HepG2 (cell line): Measurements from ENCODE around the gene SCUBE1. TPM values are rescaled to one million over a fixed set of nuclear protein-coding genes. Genes with fewer than 3 reads are reported as not detected.

Experiments
- AGO2 ChIP-seq: fragments of 200-400 bp; formaldehyde crosslinking; optimal IDR thresholded peaks from 2 replicates; pipeline ENCODE3; 2017; ENCODE audit warnings: mild to moderate bottlenecking, low read depth, low read length, moderate library complexity
- AKAP8 ChIP-seq: sonication (generic); formaldehyde crosslinking; IDR thresholded peaks from 2 replicates; pipeline ENCODE4 v1.5.1; 2020; ENCODE audit warnings: mild to moderate bottlenecking, missing genetic modification reagents
- CEBPG ChIP-seq: IDR thresholded peaks from 2 replicates; pipeline ENCODE4 v1.6.1; 2016
- IRF2 ChIP-seq: IDR thresholded peaks from 2 replicates; pipeline ENCODE4 v1.6.1; 2018; ENCODE audit warnings: missing genetic modification reagents, missing compliant biosample characterization
- NBN ChIP-seq: fragments of 450-650 bp; conservative IDR thresholded peaks from 2 replicates; pipeline ENCODE4 v1.6.1; 2017
- NR1H2 ChIP-seq: sonication (generic); formaldehyde crosslinking; IDR thresholded peaks from 2 replicates; pipeline ENCODE4 v1.8.1; 2022; ENCODE audit warnings: low read depth, missing genetic modification reagents, borderline replicate concordance
- REPIN1 ChIP-seq: sonication (generic); formaldehyde crosslinking; IDR thresholded peaks from 2 replicates; pipeline ENCODE4 v1.8.0; 2022; ENCODE audit warnings: missing genetic modification reagents, low read depth, mild to moderate bottlenecking, borderline replicate concordance
- SIN3B ChIP-seq: fragments of 150-350 bp; IDR thresholded peaks from 2 replicates; pipeline ENCODE4 v1.6.1; 2014; ENCODE audit warnings: low read length
- SOX6 ChIP-seq, 2 experiments: fragments of 450-650 bp in 1 of 2; sonication (generic) in 1 of 2; formaldehyde crosslinking in 1 of 2; IDR thresholded peaks; 2 replicates each; pipeline versions ENCODE4 v1.4.0 to v1.6.1; 2017 to 2020; ENCODE audit warnings: antibody characterized with exemption in 1 of 2, mild to moderate bottlenecking in 1 of 2, missing genetic modification reagents in 1 of 2
- SP4 ChIP-seq: sonication (generic); formaldehyde crosslinking; IDR thresholded peaks from 2 replicates; pipeline ENCODE4 v1.8.1; 2023; ENCODE audit warnings: mild to moderate bottlenecking, missing genetic modification reagents
- THAP11 ChIP-seq: IDR thresholded peaks from 2 replicates; pipeline ENCODE4 v1.6.1; 2016; ENCODE audit warnings: missing biosample characterization, missing genetic modification reagents
- ZFP36L2 ChIP-seq: sonication (generic); formaldehyde crosslinking; IDR thresholded peaks from 2 replicates; pipeline ENCODE4 v1.4.0; 2020; ENCODE audit warnings: missing genetic modification reagents
- ZNF20 ChIP-seq: sonication (generic); formaldehyde crosslinking; IDR thresholded peaks from 2 replicates; pipeline ENCODE4 v1.4.0; 2020; ENCODE audit warnings: mild to moderate bottlenecking, moderate library complexity, missing genetic modification reagents
- polyA plus RNA-seq, 8 experiments: library from polyadenylated mRNA; depleted of rRNA in 3 of 8; stranded (reverse) in 7 of 8; unstranded in 1 of 8; fragments of >200 nt; fragmentation: Illumina TruSeq in 4 of 8; extraction: Trizol in 4 of 8; gene quantifications; 2 replicates each; pipeline versions ENCODE4 v1.2.1 to v1.2.3, GENCODE V29; 2011 to 2016; ENCODE audit warnings: low read depth in 4 of 8, missing spikeins in 1 of 8, mixed read lengths in 1 of 8; ENCODE audit not compliant: insufficient read depth in 1 of 8
- total RNA-seq, 5 experiments: library from RNA; depleted of rRNA; stranded (reverse); fragments of >200 nt; fragmentation: Illumina TruSeq; extraction: Trizol; gene quantifications; 2 replicates each; pipeline ENCODE4 v1.2.3, GENCODE V29; 2016; ENCODE audit warnings: low read depth in 1 of 5
- TF ChIP-seq, protein P1 (sequence below), 2 experiments: IDR thresholded peaks; 2 replicates each; pipeline ENCODE4 v1.6.1; 2011 to 2012; ENCODE audit warnings: low read length in 2 of 2, borderline replicate concordance in 1 of 2, low read depth in 1 of 2, mild to moderate bottlenecking in 1 of 2, moderate library complexity in 1 of 2
- TF ChIP-seq, protein P2 (sequence below): sonication (generic); formaldehyde crosslinking; IDR thresholded peaks from 2 replicates; pipeline ENCODE4 v1.4.0; 2020; ENCODE audit warnings: mild to moderate bottlenecking, missing genetic modification reagents
- TF ChIP-seq, protein P3 (sequence below): sonication (generic); formaldehyde crosslinking; IDR thresholded peaks from 2 replicates; pipeline ENCODE4 v1.8.1; 2023; ENCODE audit warnings: mild to moderate bottlenecking, missing genetic modification reagents

Gene SCUBE1
- total and polyA plus RNA-seq, 2 of the 13 experiments (the other 11 are each of a cell fraction or from before 2014, with no cell fraction given), result under 0.01 to 0.05 TPM

DNA sequence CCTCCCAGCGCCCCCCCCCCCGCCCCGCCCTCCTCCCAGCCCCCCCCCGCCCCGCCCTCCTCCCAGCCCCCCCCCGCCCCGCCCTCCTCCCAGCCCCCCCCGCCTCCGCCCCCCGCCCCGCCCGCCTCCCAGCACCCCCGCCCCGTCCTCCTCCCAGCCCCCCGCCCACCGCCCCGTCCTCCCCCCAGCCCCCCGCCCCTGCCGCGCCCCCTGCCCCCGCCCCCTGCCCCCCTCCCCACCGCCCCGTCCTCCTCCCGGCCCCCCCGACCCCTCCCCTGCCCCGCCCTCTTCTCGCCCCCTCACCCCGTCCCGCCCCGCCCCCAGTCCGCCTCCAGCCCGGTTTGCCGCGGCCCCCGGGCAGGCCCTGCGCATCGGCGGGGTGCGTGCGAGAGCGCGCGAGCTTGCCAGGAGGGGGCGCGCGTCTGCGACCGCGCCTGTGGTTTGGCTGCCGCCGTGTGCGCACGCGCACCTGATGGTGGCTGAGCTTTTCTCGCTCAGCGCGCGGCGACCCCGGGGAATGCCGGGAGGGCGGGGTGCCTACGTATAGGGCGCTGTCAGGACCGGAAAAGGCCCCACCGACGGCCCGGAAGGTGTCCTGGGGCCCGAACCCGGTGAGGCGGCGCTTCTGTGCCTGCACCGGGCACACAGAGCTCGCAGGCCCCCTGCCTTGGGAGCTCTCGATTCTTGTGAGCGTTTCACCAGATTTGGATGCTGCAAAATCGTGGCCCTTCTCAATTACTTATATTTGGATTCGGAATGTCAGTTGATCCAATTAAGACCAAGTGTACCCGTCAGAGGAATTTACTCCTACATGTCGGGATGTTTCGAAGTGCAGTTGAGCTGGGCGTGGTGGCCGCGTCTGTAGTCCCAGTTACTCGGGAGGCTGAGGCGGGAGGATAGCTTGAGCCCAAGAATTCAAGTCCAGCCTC lies 155.7 kb downstream of the SCUBE1 start (continued):
- TF ChIP-seq, protein P1, sequence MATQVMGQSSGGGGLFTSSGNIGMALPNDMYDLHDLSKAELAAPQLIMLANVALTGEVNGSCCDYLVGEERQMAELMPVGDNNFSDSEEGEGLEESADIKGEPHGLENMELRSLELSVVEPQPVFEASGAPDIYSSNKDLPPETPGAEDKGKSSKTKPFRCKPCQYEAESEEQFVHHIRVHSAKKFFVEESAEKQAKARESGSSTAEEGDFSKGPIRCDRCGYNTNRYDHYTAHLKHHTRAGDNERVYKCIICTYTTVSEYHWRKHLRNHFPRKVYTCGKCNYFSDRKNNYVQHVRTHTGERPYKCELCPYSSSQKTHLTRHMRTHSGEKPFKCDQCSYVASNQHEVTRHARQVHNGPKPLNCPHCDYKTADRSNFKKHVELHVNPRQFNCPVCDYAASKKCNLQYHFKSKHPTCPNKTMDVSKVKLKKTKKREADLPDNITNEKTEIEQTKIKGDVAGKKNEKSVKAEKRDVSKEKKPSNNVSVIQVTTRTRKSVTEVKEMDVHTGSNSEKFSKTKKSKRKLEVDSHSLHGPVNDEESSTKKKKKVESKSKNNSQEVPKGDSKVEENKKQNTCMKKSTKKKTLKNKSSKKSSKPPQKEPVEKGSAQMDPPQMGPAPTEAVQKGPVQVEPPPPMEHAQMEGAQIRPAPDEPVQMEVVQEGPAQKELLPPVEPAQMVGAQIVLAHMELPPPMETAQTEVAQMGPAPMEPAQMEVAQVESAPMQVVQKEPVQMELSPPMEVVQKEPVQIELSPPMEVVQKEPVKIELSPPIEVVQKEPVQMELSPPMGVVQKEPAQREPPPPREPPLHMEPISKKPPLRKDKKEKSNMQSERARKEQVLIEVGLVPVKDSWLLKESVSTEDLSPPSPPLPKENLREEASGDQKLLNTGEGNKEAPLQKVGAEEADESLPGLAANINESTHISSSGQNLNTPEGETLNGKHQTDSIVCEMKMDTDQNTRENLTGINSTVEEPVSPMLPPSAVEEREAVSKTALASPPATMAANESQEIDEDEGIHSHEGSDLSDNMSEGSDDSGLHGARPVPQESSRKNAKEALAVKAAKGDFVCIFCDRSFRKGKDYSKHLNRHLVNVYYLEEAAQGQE (IDR thresholded peaks at IDR 0.05; ENCODE audit: borderline replicate concordance in 1 of 2, low read depth in 1 of 2, low read length in 2 of 2), result 0 out of 4 replicates have a peak, but pooled peaks of 1 of the 2 experiments have one; percentile 39
- TF ChIP-seq REPIN1 (peak; percentile 70; the same call in 1 of the 2 replicates), SP4 (CRISPR knock-in tag) (peak; percentile 76), AGO2 (no peak), AKAP8 (CRISPR knock-in tag) (no peak; the same call in 1 of the 2 replicates), NR1H2 (no peak), SOX6 (IDR thresholded peaks at IDR 0.05) (no peak), SOX6 (CRISPR knock-in tag; IDR thresholded peaks at IDR 0.05) (peak; percentile 72; the same call in 1 of the 2 replicates), SIN3B (no peak), THAP11 (CRISPR knock-in tag) (peak; percentile 91), CEBPG (CRISPR knock-in tag) (no peak), ZFP36L2 (CRISPR knock-in tag) (no peak), NBN (no peak), ZNF20 (CRISPR knock-in tag) (no peak), IRF2 (peak; percentile 75)
- TF ChIP-seq, protein P2, sequence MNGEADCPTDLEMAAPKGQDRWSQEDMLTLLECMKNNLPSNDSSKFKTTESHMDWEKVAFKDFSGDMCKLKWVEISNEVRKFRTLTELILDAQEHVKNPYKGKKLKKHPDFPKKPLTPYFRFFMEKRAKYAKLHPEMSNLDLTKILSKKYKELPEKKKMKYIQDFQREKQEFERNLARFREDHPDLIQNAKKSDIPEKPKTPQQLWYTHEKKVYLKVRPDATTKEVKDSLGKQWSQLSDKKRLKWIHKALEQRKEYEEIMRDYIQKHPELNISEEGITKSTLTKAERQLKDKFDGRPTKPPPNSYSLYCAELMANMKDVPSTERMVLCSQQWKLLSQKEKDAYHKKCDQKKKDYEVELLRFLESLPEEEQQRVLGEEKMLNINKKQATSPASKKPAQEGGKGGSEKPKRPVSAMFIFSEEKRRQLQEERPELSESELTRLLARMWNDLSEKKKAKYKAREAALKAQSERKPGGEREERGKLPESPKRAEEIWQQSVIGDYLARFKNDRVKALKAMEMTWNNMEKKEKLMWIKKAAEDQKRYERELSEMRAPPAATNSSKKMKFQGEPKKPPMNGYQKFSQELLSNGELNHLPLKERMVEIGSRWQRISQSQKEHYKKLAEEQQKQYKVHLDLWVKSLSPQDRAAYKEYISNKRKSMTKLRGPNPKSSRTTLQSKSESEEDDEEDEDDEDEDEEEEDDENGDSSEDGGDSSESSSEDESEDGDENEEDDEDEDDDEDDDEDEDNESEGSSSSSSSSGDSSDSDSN (CRISPR knock-in tag), result peak; percentile 87
- TF ChIP-seq, protein P3, sequence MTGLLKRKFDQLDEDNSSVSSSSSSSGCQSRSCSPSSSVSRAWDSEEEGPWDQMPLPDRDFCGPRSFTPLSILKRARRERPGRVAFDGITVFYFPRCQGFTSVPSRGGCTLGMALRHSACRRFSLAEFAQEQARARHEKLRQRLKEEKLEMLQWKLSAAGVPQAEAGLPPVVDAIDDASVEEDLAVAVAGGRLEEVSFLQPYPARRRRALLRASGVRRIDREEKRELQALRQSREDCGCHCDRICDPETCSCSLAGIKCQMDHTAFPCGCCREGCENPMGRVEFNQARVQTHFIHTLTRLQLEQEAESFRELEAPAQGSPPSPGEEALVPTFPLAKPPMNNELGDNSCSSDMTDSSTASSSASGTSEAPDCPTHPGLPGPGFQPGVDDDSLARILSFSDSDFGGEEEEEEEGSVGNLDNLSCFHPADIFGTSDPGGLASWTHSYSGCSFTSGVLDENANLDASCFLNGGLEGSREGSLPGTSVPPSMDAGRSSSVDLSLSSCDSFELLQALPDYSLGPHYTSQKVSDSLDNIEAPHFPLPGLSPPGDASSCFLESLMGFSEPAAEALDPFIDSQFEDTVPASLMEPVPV (CRISPR knock-in tag), result peak; percentile 80; the same call in 1 of the 2 replicates
